GM10248 (cell line): ENCODE results near the gene ABCC8.

Experiments used
- CTCF ChIA-PET: fragments of 300-600 bp; sonication (Branson Sonifier 250); formaldehyde crosslinking; extraction: SDS; loops from one replicate; lab custom pipeline; 2021; ENCODE audit warnings: antibody characterized with exemption; lab: Yijun Ruan, JAX
- POLR2A ChIA-PET: fragments of 350-650 bp; sonication (Branson Sonifier 250); formaldehyde crosslinking; extraction: SDS; loops from one replicate; lab custom pipeline; 2020; ENCODE audit warnings: antibody characterized with exemption; lab: Yijun Ruan, JAX
- DNase-seq: peaks from one replicate; pipeline ENCODE4 v3.0.0; 2012; ENCODE audit errors: extremely low spot score
- CTCF ChIP-seq: IDR thresholded peaks from 2 replicates; pipeline ENCODE4 v1.5.1; 2012; ENCODE audit warnings: mild to moderate bottlenecking, low read depth; ENCODE audit errors: extremely low read depth, missing control alignments, control extremely low read depth

The ABCC8 gene

GRCh38 chr11:17513853-17514252, 37.2 kb upstream of the ABCC8 start:
- ChIA-PET POLR2A (no interaction called here), CTCF (interaction anchor here (1.0 to 10.4 kb wide), 5 partner anchors 7 to 130 kb away, joined by 3 to 83 read pairs (median 5); no protein-coding TSS in a partner anchor)
- DNase-seq = no peak
- TF ChIP-seq CTCF = no peak

GRCh38 chr11:17512101-17512500, 35.5 kb upstream of the ABCC8 start:
- CTCF ChIA-PET = interaction anchor here (0.7 to 10.4 kb wide), 6 partner anchors 12 to 291 kb away, joined by 3 to 83 read pairs (median 4); no protein-coding TSS in a partner anchor
- POLR2A ChIA-PET = no interaction called here
- TF ChIP-seq CTCF = no peak
- DNase-seq = no peak

GRCh38 chr11:17511571-17511970, 34.9 kb upstream of the ABCC8 start:
- POLR2A ChIA-PET = no interaction called here
- TF ChIP-seq CTCF = no peak
- CTCF ChIA-PET = interaction anchor here (1.0 to 10.4 kb wide), 5 partner anchors 12 to 290 kb away, joined by 3 to 83 read pairs (median 5); no protein-coding TSS in a partner anchor
- no peak for DNase-seq

- no peak for DNase-seq
- CTCF ChIA-PET = interaction anchor here (1.3 to 10.4 kb wide), 3 partner anchors 19 to 281 kb away, joined by 5 to 83 read pairs (median 6); no protein-coding TSS in a partner anchor
- POLR2A ChIA-PET = no interaction called here
- no peak for TF ChIP-seq CTCF
These were observed 34.0 kb upstream of the ABCC8 start for GRCh38 chr11:17510507-17511206.

GRCh38 chr11:17508791-17509190, 32.1 kb upstream of the ABCC8 start:
- no peak for TF ChIP-seq CTCF
- ChIA-PET CTCF (interaction anchor here (1.3 to 3.0 kb wide), 5 partner anchors 16 to 563 kb away, joined by 3 to 12 read pairs (median 5); no protein-coding TSS in a partner anchor), POLR2A (no interaction called here)
- DNase-seq = no peak

- DNase-seq = no peak
- CTCF ChIA-PET = interaction anchor here (1.3 to 7.0 kb wide), 7 partner anchors 14 to 562 kb away, joined by 3 to 110 read pairs (median 6); no protein-coding TSS in a partner anchor
- POLR2A ChIA-PET = no interaction called here
These were observed 31.7 kb upstream of the ABCC8 start for GRCh38 chr11:17508306-17508705.

More at GRCh38 chr11:17508306-17508705, 31.7 kb upstream of the ABCC8 start:
- TF ChIP-seq CTCF = no peak
